Measurements from ENCODE around the gene ACVRL1.

Gene ACVRL1

GRCh38 chr12:51942501-51943000 lies 35.2 kb downstream of the ACVRL1 start:
- DNase-seq (ENCODE audit: low spot score) = no peak

- no peak for DNase-seq (ENCODE audit: low spot score)
Observed at GRCh38 chr12:51943346-51943745, 36.0 kb downstream of the ACVRL1 start.

- DNase-seq (ENCODE audit: low spot score) = no peak
Observed at GRCh38 chr12:51944608-51945233, 37.4 kb downstream of the ACVRL1 start.

GRCh38 chr12:51947246-51947996 lies 40.1 kb downstream of the ACVRL1 start:
- DNase-seq (ENCODE audit: low spot score) = no peak

GRCh38 chr12:51948066-51948465 lies 40.8 kb downstream of the ACVRL1 start:
- no peak for DNase-seq (ENCODE audit: low spot score)

- no peak for DNase-seq (ENCODE audit: low spot score)
Observed at GRCh38 chr12:51949342-51950030, 42.2 kb downstream of the ACVRL1 start.

GRCh38 chr12:51950682-51951198 lies 43.4 kb downstream of the ACVRL1 start:
- no peak for DNase-seq (ENCODE audit: low spot score)

GRCh38 chr12:51951199-51951842 lies 44.0 kb downstream of the ACVRL1 start, which contains the start of gene ACVR1B:
ACVR1B (plus strand) TSS chr12:51951699; CDS start chr12:51951744, 45 bp downstream.
- peak; percentile 79 for DNase-seq (ENCODE audit: low spot score)

- peak; percentile 19 for DNase-seq (ENCODE audit: low spot score)
Observed at GRCh38 chr12:51951843-51952722, 44.8 kb downstream of the ACVRL1 start.

- DNase-seq (ENCODE audit: low spot score) = no peak
Observed at GRCh38 chr12:51953089-51953488, 45.8 kb downstream of the ACVRL1 start.

- no peak for DNase-seq (ENCODE audit: low spot score)
Observed at GRCh38 chr12:51953864-51954263, 46.6 kb downstream of the ACVRL1 start.

GRCh38 chr12:51954561-51955361 lies 47.5 kb downstream of the ACVRL1 start:
- DNase-seq (ENCODE audit: low spot score) = no peak

GRCh38 chr12:51955702-51956101 lies 48.4 kb downstream of the ACVRL1 start:
- DNase-seq (ENCODE audit: low spot score) = no peak

GRCh38 chr12:51958542-51958941 lies 51.2 kb downstream of the ACVRL1 start:
- no peak for DNase-seq (ENCODE audit: low spot score)

- DNase-seq (ENCODE audit: low spot score) = no peak
Observed at GRCh38 chr12:51959211-51959610, 51.9 kb downstream of the ACVRL1 start.

GRCh38 chr12:51959921-51960320 lies 52.6 kb downstream of the ACVRL1 start:
- no peak for DNase-seq (ENCODE audit: low spot score)

- no peak for DNase-seq (ENCODE audit: low spot score)
Observed at GRCh38 chr12:51960488-51960887, 53.2 kb downstream of the ACVRL1 start.

GRCh38 chr12:51960890-51961289 lies 53.6 kb downstream of the ACVRL1 start:
- no peak for DNase-seq (ENCODE audit: low spot score)

GRCh38 chr12:51961834-51962233 lies 54.5 kb downstream of the ACVRL1 start:
- DNase-seq (ENCODE audit: low spot score) = no peak

- no peak for DNase-seq (ENCODE audit: low spot score)
Observed at GRCh38 chr12:51962737-51963136, 55.4 kb downstream of the ACVRL1 start.

Data from pons (tissue), 1 donor.